A549 treated with AZD9567 at 1 μM for 4 hours (cell line): ENCODE data around the gene NQO1. TPM values are rescaled to one million over a fixed set of nuclear protein-coding genes. Genes with fewer than 3 reads are reported as not detected.

ENCODE experiments used
- total RNA-seq: library from RNA; stranded (reverse); fragments of 200-300 nt; extraction: Qiagen RNA extraction; gene quantifications from 5 replicates; pipeline ENCODE4 v1.2.3, GENCODE V29; 2022; ENCODE audit not compliant: insufficient read depth

NQO1 gene
- total RNA-seq: 2,343 to 2,555 TPM (median 2,462 TPM) in 5 replicates

GRCh38 chr16:69726313-69727060, at the start of gene NQO1:
Gene NQO1 (minus strand): TSS chr16:69726560. CDS start chr16:69726439, 121 bp downstream.

GRCh38 chr16:69761983-69762813, 35.8 kb upstream of the NQO1 start, which contains the start of gene WWP2:
Gene WWP2 (plus strand): TSS chr16:69762332. CDS start chr16:69787011, 24,679 bp downstream.

GRCh38 chr16:69754469-69755310, 28.3 kb upstream of the NQO1 start, which contains the start of gene NOB1:
Gene NOB1 (minus strand): TSS chr16:69754926. CDS start chr16:69754910, 16 bp downstream.

Other genes with a start within 250 kb of the NQO1 start
- 4.3 to 7.8 TPM (median 6.1 TPM) in 5 replicates for gene NFAT5, start 160.6 kb downstream of the NQO1 start, total RNA-seq
- 109 to 122 TPM (median 112 TPM) in 5 replicates for gene NOB1, start 28.4 kb upstream of the NQO1 start, total RNA-seq
- gene WWP2, start 35.8 kb upstream of the NQO1 start, total RNA-seq: 19.5 to 26.1 TPM (median 21.5 TPM) in 5 replicates
- 0.10 to 0.19 TPM (median 0.17 TPM) in 3 of 5 replicates, not detected in the others for gene CLEC18A, start 224.8 kb upstream of the NQO1 start, total RNA-seq